HepG2 (cell line): ENCODE data around the gene ZNF316. TPM values are rescaled to one million over a fixed set of nuclear protein-coding genes. Genes with fewer than 3 reads are reported as not detected.

Source experiments
- ATAC-seq: fragments of 200-7000 bp; cut with Tn5 transposase; 3 replicates; pipeline ENCODE4 v1.9.1; 2020; ENCODE audit warnings: mild to moderate bottlenecking, moderate library complexity
- BruUV-seq: library from RNA; stranded (reverse); fragments of 400-500 nt; replicated peaks from 2 replicates; lab custom pipeline; 2021; lab: Mats Ljungman, UMichigan
- CTCF ChIA-PET: fragments of 300-600 bp; formaldehyde crosslinking; extraction: SDS; loops from one replicate; lab custom pipeline; 2021; ENCODE audit warnings: low total read pairs, inconsistent platforms, low intra/inter-chr PET ratio; lab: Yijun Ruan, JAX
- POLR2A ChIA-PET: fragments of 350-600 bp; sonication (Branson Sonifier 250); formaldehyde crosslinking; loops from one replicate; lab custom pipeline; 2020; ENCODE audit warnings: antibody characterized with exemption, inconsistent platforms; lab: Yijun Ruan, JAX
- DNase-seq: peaks from one replicate; pipeline ENCODE4 v3.0.0-alpha.2; 2015; ENCODE audit warnings: low spot score
- FAIRE-seq: peaks from 3 replicates; lab custom pipeline; 2011; peaks lifted over from hg19 to GRCh38; lab: Jason Lieb, UNC
- H2AFZ ChIP-seq: one replicate; pipeline ENCODE4 v1.6.1; 2011; ENCODE audit warnings: low read length, inconsistent platforms
- H3K27ac ChIP-seq: fragments of 300-600 bp; 3 replicates; pipeline ENCODE4 v1.8.0; 2011; ENCODE audit warnings: mixed run types, mild to moderate bottlenecking, mixed read lengths, low read length, inconsistent platforms; ENCODE audit not compliant: insufficient read depth; ENCODE audit errors: extremely low read length
- H3K27me3 ChIP-seq, 2 experiments: fragments of 200-600 bp in 1 of 2; 2 replicates in 1 of 2; 3 replicates in 1 of 2; pipeline versions ENCODE4 v1.6.0 to v1.8.0; 2011; ENCODE audit warnings: low read length in 2 of 2, mild to moderate bottlenecking in 2 of 2, moderate library complexity in 2 of 2, inconsistent platforms in 1 of 2; ENCODE audit not compliant: insufficient read depth in 2 of 2, control insufficient read depth in 1 of 2
- H3K36me3 ChIP-seq, 2 experiments: fragments of 200-600 bp in 1 of 2; replicated peaks in 1 of 2; 2 replicates in 1 of 2; 3 replicates in 1 of 2; pipeline versions ENCODE4 v1.5.1 to v1.8.0; 2011; ENCODE audit warnings: low read length in 2 of 2, inconsistent platforms in 1 of 2; ENCODE audit not compliant: insufficient read depth in 2 of 2, control insufficient read depth in 1 of 2
- H3K4me1 ChIP-seq: 2 replicates; pipeline ENCODE4 v1.5.1; 2012; ENCODE audit warnings: low read length, inconsistent platforms; ENCODE audit not compliant: insufficient read depth
- H3K4me2 ChIP-seq: 2 replicates; pipeline ENCODE4 v1.6.0; 2011; ENCODE audit warnings: low read depth, low read length, inconsistent platforms
- H3K4me3 ChIP-seq, 3 experiments: fragments of 200-600 bp in 1 of 3; sonication (generic), shearing (Covaris generic) in 1 of 3; replicated peaks in 1 of 3; 2 replicates each; pipeline ENCODE4 v1.5.1; 2011 to 2016; ENCODE audit warnings: low read length in 3 of 3, inconsistent platforms in 2 of 3, low read depth in 2 of 3, mild to moderate bottlenecking in 2 of 3, control low read depth in 1 of 3, mixed read lengths in 1 of 3; ENCODE audit not compliant: insufficient read depth in 1 of 3
- H3K79me2 ChIP-seq: one replicate; pipeline ENCODE4 v1.6.1; 2011; ENCODE audit warnings: low read length, inconsistent platforms; ENCODE audit not compliant: insufficient read depth
- H3K9ac ChIP-seq: 2 replicates; pipeline ENCODE4 v1.6.0; 2011; ENCODE audit warnings: mild to moderate bottlenecking, low read depth, low read length, inconsistent platforms; ENCODE audit not compliant: insufficient read depth
- H3K9me3 ChIP-seq: 2 replicates; pipeline ENCODE4 v1.5.1; 2012; ENCODE audit warnings: mild to moderate bottlenecking, low read length
- H4K20me1 ChIP-seq: 2 replicates; pipeline ENCODE4 v1.6.0; 2011; ENCODE audit warnings: inconsistent platforms, mild to moderate bottlenecking, low read length, moderate library complexity; ENCODE audit not compliant: insufficient read depth
- ARNT2 ChIP-seq: sonication (generic); formaldehyde crosslinking; IDR thresholded peaks from 2 replicates; pipeline ENCODE4 v1.8.0; 2022; ENCODE audit warnings: mild to moderate bottlenecking, low read depth, missing genetic modification reagents, moderate library complexity
- HNRNPH1 ChIP-seq: fragments of 200-400 bp; formaldehyde crosslinking; optimal IDR thresholded peaks from 2 replicates; pipeline ENCODE3; 2017; ENCODE audit warnings: mild to moderate bottlenecking, low read depth, low read length
- TOE1 ChIP-seq: sonication (generic); formaldehyde crosslinking; IDR thresholded peaks from 2 replicates; pipeline ENCODE4 v1.4.0; 2020; ENCODE audit warnings: mild to moderate bottlenecking, missing genetic modification reagents
- ZC3H13 ChIP-seq: sonication (generic); formaldehyde crosslinking; IDR thresholded peaks from 2 replicates; pipeline ENCODE4 v1.8.1; 2023; ENCODE audit warnings: mild to moderate bottlenecking, missing genetic modification reagents, moderate library complexity
- ZFYVE20 ChIP-seq: sonication (generic); formaldehyde crosslinking; IDR thresholded peaks from 2 replicates; pipeline ENCODE4 v1.8.0; 2023; ENCODE audit warnings: low read depth, mild to moderate bottlenecking, moderate library complexity, missing genetic modification reagents, borderline replicate concordance
- ZNF598 ChIP-seq: sonication (generic); formaldehyde crosslinking; IDR thresholded peaks from 2 replicates; pipeline ENCODE4 v1.5.1; 2020; ENCODE audit warnings: mild to moderate bottlenecking, missing genetic modification reagents, borderline replicate concordance
- WGBS: methylation state at CpG from one replicate; pipeline ENCODE4 v1.1.6; 2017; ENCODE audit warnings: low lambda C conversion rate; 5-methylcytosine and 5-hydroxymethylcytosine counted together
- in situ Hi-C: cut with HindIII; loops from 2 replicates; pipeline ENCODE4 v1.10.0; 2017; ENCODE audit warnings: low pct_unique_long_range_greater_than_20kb; ENCODE audit not compliant: extremely low pct_ligation_motif_present
- intact Hi-C: fragments of 100-400 bp; cut with micrococcal nuclease; formaldehyde crosslinking; loops from one replicate; pipeline ENCODE4 v1.10.0; 2022; ENCODE audit not compliant: unreplicated experiment
- polyA plus RNA-seq, 8 experiments: library from polyadenylated mRNA; depleted of rRNA in 3 of 8; stranded (reverse) in 7 of 8; unstranded in 1 of 8; fragments of >200 nt; fragmentation: Illumina TruSeq in 4 of 8; extraction: Trizol in 4 of 8; gene quantifications; 2 replicates each; pipeline versions ENCODE4 v1.2.1 to v1.2.3, GENCODE V29; 2011 to 2016; ENCODE audit warnings: low read depth in 4 of 8, missing spikeins in 1 of 8, mixed read lengths in 1 of 8; ENCODE audit not compliant: insufficient read depth in 1 of 8
- total RNA-seq, 5 experiments: library from RNA; depleted of rRNA; stranded (reverse); fragments of >200 nt; fragmentation: Illumina TruSeq; extraction: Trizol; gene quantifications; 2 replicates each; pipeline ENCODE4 v1.2.3, GENCODE V29; 2016; ENCODE audit warnings: low read depth in 1 of 5
- TF ChIP-seq, protein P1 (sequence below): sonication (generic); formaldehyde crosslinking; IDR thresholded peaks from 2 replicates; pipeline ENCODE4 v1.5.0; 2020; ENCODE audit warnings: mild to moderate bottlenecking, low read depth, missing genetic modification reagents, borderline replicate concordance
- TF ChIP-seq, protein P2 (sequence below): sonication (generic); formaldehyde crosslinking; IDR thresholded peaks from 2 replicates; pipeline ENCODE4 v1.5.0; 2020; ENCODE audit warnings: mild to moderate bottlenecking, missing genetic modification reagents
- TF ChIP-seq, protein P3 (sequence below): IDR thresholded peaks from 2 replicates; pipeline ENCODE4 v1.6.1; 2016; ENCODE audit warnings: low read depth
- TF ChIP-seq, protein P4 (sequence below): sonication (generic); formaldehyde crosslinking; IDR thresholded peaks from 2 replicates; pipeline ENCODE4 v1.4.0; 2020; ENCODE audit warnings: missing genetic modification reagents
- TF ChIP-seq, protein P5 (sequence below): sonication (generic); formaldehyde crosslinking; IDR thresholded peaks from 2 replicates; pipeline ENCODE4 v1.4.0; 2020; ENCODE audit warnings: missing genetic modification reagents

The ZNF316 gene
- total and polyA plus RNA-seq, 2 of the 13 experiments (the other 11 are each of a cell fraction or from before 2014, with no cell fraction given), result 4.3 to 9.9 TPM

DNA sequence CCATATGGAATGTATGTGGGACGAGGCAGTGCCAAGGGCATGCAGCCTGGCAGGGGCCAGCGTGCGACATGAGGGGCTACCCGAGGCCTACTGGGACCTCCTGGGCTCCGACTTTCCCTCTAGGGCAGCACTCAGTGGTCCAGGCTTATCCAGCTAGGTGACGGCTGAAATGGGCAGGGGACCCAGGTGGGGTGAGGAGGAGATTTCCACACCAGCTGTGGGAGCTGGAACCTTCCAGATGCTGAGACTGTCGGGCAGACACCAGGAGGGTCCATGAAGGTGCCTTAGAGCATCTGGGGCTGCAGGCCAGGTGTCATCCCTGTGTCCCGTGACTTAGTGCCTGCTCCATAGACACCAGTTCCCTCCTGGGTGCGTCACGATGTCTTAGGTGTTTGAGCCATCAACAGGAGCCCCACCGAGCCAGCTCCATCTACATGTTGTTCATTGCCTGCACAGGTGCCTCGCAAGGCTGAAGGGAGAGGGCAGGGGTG is 13.4 kb downstream of the ZNF316 start:
- CTCF ChIA-PET, result no interaction called here
- POLR2A ChIA-PET, result no interaction called here
- in situ Hi-C loops (no loop called here), intact Hi-C loops (no loop called here)
- WGBS, result 99% methylated on average over 7 of the region's 12 CpGs
- no peaks in the 10 kb centered on the region for H4K20me1 ChIP-seq
- peaks cover 6 to 25% of the 10 kb centered on the region in 2 experiments; a peak in 3 of 5 replicates for H3K36me3 ChIP-seq
- BruUV-seq, result no TSS peak
- no peaks in the 10 kb centered on the region for H3K9me3 ChIP-seq
- no peak overlapping the region for H2AFZ ChIP-seq
- no peak for DNase-seq
- FAIRE-seq, result no peak
- no peaks in the 10 kb centered on the region for H3K79me2 ChIP-seq
- H3K27ac ChIP-seq, result no peak overlapping the region
- H3K4me2 ChIP-seq, result no peak overlapping the region
- TF ChIP-seq ZNF598 (CRISPR knock-in tag), result no peak
- TF ChIP-seq, protein P1, sequence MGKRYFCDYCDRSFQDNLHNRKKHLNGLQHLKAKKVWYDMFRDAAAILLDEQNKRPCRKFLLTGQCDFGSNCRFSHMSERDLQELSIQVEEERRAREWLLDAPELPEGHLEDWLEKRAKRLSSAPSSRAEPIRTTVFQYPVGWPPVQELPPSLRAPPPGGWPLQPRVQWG (CRISPR knock-in tag), result no peak
- TF ChIP-seq ZC3H13 (CRISPR knock-in tag), result no peak
- TF ChIP-seq, protein P2, sequence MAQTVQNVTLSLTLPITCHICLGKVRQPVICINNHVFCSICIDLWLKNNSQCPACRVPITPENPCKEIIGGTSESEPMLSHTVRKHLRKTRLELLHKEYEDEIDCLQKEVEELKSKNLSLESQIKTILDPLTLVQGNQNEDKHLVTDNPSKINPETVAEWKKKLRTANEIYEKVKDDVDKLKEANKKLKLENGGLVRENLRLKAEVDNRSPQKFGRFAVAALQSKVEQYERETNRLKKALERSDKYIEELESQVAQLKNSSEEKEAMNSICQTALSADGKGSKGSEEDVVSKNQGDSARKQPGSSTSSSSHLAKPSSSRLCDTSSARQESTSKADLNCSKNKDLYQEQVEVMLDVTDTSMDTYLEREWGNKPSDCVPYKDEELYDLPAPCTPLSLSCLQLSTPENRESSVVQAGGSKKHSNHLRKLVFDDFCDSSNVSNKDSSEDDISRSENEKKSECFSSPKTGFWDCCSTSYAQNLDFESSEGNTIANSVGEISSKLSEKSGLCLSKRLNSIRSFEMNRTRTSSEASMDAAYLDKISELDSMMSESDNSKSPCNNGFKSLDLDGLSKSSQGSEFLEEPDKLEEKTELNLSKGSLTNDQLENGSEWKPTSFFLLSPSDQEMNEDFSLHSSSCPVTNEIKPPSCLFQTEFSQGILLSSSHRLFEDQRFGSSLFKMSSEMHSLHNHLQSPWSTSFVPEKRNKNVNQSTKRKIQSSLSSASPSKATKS (CRISPR knock-in tag), result no peak
- TF ChIP-seq ZFYVE20, result no peak
- TF ChIP-seq, protein P3, sequence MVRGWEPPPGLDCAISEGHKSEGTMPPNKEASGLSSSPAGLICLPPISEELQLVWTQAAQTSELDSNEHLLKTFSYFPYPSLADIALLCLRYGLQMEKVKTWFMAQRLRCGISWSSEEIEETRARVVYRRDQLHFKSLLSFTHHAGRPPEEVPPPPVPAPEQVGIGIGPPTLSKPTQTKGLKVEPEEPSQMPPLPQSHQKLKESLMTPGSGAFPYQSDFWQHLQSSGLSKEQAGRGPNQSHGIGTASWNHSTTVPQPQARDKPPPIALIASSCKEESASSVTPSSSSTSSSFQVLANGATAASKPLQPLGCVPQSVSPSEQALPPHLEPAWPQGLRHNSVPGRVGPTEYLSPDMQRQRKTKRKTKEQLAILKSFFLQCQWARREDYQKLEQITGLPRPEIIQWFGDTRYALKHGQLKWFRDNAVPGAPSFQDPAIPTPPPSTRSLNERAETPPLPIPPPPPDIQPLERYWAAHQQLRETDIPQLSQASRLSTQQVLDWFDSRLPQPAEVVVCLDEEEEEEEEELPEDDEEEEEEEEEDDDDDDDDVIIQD (CRISPR knock-in tag), result no peak
- no peak for TF ChIP-seq HNRNPH1
- no peak for TF ChIP-seq TOE1 (CRISPR knock-in tag)
- TF ChIP-seq ARNT2 (CRISPR knock-in tag), result no peak
- TF ChIP-seq, protein P4, sequence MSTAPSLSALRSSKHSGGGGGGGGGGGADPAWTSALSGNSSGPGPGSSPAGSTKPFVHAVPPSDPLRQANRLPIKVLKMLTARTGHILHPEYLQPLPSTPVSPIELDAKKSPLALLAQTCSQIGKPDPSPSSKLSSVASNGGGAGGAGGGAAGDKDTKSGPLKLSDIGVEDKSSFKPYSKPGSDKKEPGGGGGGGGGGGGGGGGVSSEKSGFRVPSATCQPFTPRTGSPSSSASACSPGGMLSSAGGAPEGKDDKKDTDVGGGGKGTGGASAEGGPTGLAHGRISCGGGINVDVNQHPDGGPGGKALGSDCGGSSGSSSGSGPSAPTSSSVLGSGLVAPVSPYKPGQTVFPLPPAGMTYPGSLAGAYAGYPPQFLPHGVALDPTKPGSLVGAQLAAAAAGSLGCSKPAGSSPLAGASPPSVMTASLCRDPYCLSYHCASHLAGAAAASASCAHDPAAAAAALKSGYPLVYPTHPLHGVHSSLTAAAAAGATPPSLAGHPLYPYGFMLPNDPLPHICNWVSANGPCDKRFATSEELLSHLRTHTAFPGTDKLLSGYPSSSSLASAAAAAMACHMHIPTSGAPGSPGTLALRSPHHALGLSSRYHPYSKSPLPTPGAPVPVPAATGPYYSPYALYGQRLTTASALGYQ (CRISPR knock-in tag), result no peak
- TF ChIP-seq, protein P5, sequence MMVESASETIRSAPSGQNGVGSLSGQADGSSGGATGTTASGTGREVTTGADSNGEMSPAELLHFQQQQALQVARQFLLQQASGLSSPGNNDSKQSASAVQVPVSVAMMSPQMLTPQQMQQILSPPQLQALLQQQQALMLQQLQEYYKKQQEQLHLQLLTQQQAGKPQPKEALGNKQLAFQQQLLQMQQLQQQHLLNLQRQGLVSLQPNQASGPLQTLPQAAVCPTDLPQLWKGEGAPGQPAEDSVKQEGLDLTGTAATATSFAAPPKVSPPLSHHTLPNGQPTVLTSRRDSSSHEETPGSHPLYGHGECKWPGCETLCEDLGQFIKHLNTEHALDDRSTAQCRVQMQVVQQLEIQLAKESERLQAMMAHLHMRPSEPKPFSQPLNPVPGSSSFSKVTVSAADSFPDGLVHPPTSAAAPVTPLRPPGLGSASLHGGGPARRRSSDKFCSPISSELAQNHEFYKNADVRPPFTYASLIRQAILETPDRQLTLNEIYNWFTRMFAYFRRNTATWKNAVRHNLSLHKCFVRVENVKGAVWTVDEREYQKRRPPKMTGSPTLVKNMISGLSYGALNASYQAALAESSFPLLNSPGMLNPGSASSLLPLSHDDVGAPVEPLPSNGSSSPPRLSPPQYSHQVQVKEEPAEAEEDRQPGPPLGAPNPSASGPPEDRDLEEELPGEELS (CRISPR knock-in tag), result no peak
- H3K9ac ChIP-seq, result no peak overlapping the region
- ATAC-seq, result no peak
- H3K4me1 ChIP-seq, result no peaks in the 10 kb centered on the region
- H3K4me3 ChIP-seq, result no peak overlapping the region
- no peaks in the 10 kb centered on the region for H3K27me3 ChIP-seq
